ENCODE data around the gene DUSP21.
"Not testable (repeated sequence)": the region's sequence is repeated elsewhere in the genome, so short reads cannot be mapped to it uniquely, and the experiment has no call there.

DUSP21 gene

GRCh38 chrX:44843753-44844152 lies at the start of gene DUSP21:
Gene DUSP21, plus strand, starts transcription at chrX:44844021. Its CDS starts 112 bp downstream, at chrX:44844133.
- DNase-seq (ENCODE audit: low spot score): no peak

GRCh38 chrX:44795945-44796450 lies 47.8 kb upstream of the DUSP21 start:
- no peak for DNase-seq (ENCODE audit: low spot score)

GRCh38 chrX:44802613-44803012 lies 41.2 kb upstream of the DUSP21 start:
- DNase-seq (ENCODE audit: low spot score): no peak

- DNase-seq (ENCODE audit: low spot score): no peak
Observed at GRCh38 chrX:44815681-44816080, 28.1 kb upstream of the DUSP21 start.

GRCh38 chrX:44816367-44816766 lies 27.5 kb upstream of the DUSP21 start:
- DNase-seq (ENCODE audit: low spot score): no peak

GRCh38 chrX:44817029-44817428 lies 26.8 kb upstream of the DUSP21 start:
- DNase-seq (ENCODE audit: low spot score): no peak

DNA sequence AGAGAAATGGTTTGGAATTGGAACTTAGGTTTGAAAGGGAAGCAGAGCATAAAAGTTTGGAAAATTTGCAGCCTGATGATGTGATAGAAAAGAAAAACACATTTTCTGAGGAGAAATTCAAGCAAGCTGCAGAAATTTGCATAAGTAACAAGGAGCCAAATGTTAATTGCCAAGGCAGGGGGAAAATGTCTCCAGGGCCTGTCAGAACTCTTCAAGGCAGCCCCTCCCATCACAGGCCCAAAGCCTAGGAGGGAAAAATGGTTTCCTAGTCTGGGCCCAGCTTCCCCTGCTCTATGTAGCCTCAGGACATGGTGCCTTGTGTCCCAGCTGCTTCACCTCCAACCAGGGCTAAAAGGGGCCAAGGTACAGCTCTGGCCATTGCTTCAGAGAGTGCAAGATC lies 21.2 kb upstream of the DUSP21 start:
- DNase-seq (ENCODE audit: low spot score): no peak

DNA sequence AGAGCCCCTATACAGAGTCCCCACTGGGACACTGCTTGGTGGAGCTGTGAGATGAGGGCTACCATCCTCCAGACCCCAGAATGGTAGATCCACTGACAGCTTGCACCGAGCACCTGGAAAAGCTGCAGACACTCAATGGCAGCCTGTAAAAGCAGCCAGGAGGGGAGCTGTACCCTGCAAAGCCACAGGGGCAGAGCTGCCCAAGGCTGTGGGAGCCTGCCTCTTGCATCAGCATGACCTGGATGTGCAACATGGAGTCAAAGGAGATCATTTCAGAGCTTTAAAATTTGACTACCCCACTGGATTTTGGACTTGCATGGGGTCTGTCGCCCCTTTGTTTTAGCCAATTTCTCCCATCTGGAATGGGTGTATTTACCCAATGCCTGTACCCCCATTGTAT lies 20.6 kb upstream of the DUSP21 start:
- not testable (repeated sequence) for DNase-seq (ENCODE audit: low spot score)

GRCh38 chrX:44828008-44828605 lies 15.7 kb upstream of the DUSP21 start:
- no peak for DNase-seq (ENCODE audit: low spot score)

DNA sequence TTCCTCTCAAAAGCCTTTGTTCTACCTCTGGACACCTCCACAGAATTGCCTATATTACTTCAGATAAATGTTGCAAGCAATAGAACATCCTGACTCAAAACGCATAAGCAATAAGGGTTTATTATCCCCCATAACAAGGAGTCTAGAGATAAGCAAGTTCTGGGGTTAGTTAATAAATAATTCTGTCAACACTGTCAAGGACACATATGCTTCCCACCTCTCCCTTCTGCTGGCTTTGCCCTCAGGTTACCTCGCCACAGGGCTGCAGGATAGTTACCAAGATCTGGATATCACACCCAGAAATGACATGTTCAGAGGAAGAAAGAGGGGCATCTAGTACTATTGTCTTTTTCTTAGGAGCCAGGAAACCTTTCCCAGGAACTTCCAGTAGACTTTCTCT lies 14.0 kb upstream of the DUSP21 start:
- no peak for DNase-seq (ENCODE audit: low spot score)

GRCh38 chrX:44842550-44843317 lies 1.1 kb upstream of the DUSP21 start:
- DNase-seq (ENCODE audit: low spot score): no peak

DNA sequence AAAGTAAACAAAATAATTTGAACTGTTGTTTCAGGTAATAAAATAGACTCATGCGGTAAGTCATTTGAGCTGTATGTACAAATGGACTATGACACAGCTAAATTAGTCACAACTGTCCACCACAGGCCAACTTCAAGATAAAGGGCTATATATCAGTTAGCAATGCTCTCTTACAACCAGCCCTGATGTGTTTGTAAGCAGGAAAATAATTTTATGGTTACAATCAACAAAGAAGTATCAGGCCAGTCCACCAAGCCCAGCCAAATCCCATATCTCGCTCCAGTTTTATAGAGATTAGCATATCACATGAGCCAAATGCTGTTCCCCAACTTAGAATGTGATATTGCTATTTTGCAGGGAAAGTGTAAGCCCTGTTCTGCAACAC lies 511 bp upstream of the DUSP21 start:
- no peak for DNase-seq (ENCODE audit: low spot score)

GRCh38 chrX:44844204-44844603 lies 383 bp downstream of the DUSP21 start:
- DNase-seq (ENCODE audit: low spot score): no peak

DNA sequence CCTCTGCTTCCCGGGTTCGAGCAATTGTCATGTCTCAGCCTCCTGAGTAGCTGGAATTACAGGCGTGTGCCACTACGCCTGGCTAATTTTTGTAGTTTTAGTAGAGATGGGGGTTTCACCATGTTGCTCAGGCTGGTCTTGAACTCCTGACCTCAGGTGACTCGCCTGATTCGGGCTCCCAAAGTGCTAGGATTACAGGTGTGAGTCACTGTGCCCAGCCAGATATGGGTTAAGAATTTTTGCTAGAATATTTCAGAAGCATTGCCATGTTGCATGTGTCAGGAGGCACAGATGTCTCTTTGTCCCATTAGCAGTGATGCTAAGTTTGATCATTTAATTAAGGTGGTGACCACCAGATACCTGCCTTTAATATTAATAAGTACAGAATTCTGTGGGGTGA lies 7.1 kb downstream of the DUSP21 start:
- not testable (repeated sequence) for DNase-seq (ENCODE audit: low spot score)

DNA sequence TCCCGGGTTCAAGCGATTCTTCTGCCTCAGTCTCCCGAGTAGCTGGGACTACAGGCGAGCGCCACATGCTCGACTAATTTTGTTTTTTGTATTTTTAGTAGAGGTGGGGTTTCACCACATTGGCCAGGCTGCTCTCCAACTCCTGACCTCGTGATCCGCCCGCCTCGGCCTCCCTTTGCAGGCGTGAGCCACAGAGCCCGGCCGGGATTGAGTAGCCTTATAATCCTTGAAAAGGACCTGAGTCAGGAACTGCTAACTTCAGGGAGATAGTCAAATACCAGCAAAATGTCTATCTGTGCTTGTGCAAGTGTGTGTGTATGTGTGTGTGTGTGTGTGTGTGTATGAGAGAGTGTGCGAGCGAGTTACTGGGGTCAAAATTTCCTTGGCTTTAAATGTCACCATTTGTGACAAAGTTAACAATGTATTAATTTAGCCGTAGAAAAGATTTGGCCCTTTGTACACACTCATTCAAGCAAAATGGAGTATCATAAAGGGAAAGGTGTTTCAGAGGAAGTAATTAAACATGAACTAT lies 27.4 kb downstream of the DUSP21 start:
- no peak for DNase-seq (ENCODE audit: low spot score)

DNA sequence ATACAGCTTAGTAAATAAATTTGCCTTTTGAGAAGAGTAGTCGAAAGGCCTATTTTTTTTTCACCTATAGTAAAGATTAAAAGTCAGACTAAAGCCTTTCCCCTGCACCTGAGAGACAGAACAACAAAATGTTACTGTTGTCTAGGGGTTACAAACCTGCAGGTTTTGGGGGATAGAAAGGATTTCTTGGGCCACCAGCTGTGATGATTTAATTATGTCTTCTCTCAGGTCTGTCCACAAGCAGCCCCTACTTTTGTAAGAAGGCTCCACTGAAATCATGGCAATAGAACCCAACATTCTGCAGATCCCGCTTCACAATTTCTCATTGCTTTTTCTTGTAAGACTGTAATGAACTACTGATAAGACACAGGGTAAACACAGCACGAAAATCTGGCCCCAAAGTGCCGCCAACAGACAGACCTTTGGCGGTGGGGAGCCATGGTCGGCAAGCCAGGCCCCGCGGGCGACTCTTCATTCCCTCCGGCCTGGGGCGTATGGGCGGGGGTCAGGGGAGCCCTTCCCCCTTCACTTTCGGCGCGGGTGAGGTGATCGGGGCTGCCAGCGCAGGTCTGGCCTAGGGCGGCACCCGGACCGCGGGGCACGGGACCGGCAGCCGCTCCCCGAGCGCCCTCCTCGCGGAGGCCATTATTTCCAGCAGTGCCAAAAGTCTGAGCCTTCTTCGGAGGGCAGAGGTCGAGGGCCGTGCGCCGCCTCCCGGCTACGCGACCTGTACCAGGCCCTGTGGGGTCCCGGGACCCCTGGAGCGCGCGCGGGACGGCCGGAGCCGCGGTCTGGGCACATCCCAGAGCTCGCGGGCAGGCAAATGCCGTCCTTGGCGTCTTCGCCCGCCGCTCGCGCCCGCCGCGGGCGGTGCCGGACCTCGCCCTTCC lies 28.4 kb downstream of the DUSP21 start:
- peak; percentile 42 for DNase-seq (ENCODE audit: low spot score)

DNA sequence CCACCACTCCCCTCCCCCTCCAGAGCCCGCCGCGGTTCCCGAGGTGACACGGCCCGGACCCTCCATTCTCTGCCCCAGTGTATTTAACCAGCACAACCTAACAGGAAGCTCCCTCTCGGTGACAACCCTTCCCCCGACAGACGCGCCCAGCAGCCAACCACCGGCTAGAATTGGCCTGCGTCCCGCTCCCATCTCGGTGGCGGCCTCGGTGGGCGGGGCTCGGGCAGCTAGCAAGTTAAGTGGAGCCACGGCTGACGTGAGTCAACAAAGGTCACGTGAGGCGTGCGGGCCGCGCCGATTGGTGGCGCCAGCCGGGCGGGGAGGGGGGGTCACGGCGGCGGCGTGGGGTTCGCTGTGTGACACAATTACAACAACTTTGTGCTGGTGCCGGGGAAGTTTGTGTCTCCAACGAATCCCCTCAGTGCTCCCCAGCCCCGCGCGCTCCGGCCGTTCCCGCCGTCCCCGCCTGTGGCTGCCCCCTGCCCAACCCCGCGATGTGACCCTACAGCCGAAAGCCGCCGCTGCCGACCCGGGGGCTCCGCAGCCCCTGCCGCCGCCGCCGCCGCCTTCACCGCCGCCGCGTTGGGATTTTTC lies 29.1 kb downstream of the DUSP21 start, which contains the start of gene KDM6A:
TSS of gene KDM6A (plus strand) at position 368 of the 594 bp plus-strand sequence. CDS start 364 bp downstream, outside the sequence.
- DNase-seq (ENCODE audit: low spot score): peak; percentile 92

GRCh38 chrX:44873415-44874276 lies 29.8 kb downstream of the DUSP21 start:
- peak; percentile 14 for DNase-seq (ENCODE audit: low spot score)

- DNase-seq (ENCODE audit: low spot score): peak; percentile 19
Observed at GRCh38 chrX:44874420-44875184, 30.8 kb downstream of the DUSP21 start.

DNA sequence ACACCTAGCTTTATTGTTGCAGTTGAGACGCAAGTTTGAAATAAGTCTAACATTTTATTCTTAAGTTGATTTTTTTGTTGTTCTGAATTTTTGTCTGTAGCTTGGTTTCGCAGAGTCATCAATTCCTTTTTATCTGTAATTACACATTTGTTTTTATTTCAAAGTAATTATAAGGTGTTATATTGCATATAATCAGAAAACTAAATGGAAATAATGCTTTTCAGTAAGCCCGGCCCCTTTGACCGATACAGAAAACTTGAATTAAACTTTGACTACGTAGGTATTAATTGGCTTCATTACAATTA lies 31.3 kb downstream of the DUSP21 start:
- DNase-seq (ENCODE audit: low spot score): no peak

Data from iPS-NIHi11 (cell line).